ENCODE measurements around the gene FIGLA. TPM values are rescaled to one million over a fixed set of nuclear protein-coding genes. Genes with fewer than 3 reads are reported as not detected.
A peak's percentile ranks its signal among the peaks of the same experiment; 100 is the strongest.

Gene FIGLA
- total RNA-seq, 1 experiment from 2014 or later = not detected

- TF ChIP-seq ZNF532 (CRISPR knock-in tag; IDR thresholded peaks at IDR 0.05; ENCODE audit: borderline replicate concordance) (no peak), PRDM15 (CRISPR knock-in tag; IDR thresholded peaks at IDR 0.05) (no peak), NFYB (CRISPR knock-in tag; conservative IDR thresholded peaks at IDR 0.05; ENCODE audit: low read depth) (no peak), GTF2I (CRISPR knock-in tag; conservative IDR thresholded peaks at IDR 0.05) (no peak)
These were observed 38.6 kb downstream of the FIGLA start (continued) for GRCh38 chr2:70751881-70752280.

GRCh38 chr2:70750320-70750719 lies 40.1 kb downstream of the FIGLA start:
- ATAC-seq = no peak
- no peak overlapping the region for H3K4me3 Mint-ChIP-seq
- ChIA-PET CTCF (interaction anchor here (1.1 to 2.6 kb wide), 2 partner anchors 17 to 18 kb away, joined by 3 to 13 read pairs; partner anchors contain the start of gene ADD2), POLR2A (no interaction called here)
- TF ChIP-seq ETV6 (CRISPR knock-in tag; IDR thresholded peaks at IDR 0.05) = no peak
- no peaks in the 10 kb centered on the region for H3K27me3 Mint-ChIP-seq (ENCODE audit: low read depth)
- peaks cover 6% of the 10 kb centered on the region for H3K9me3 Mint-ChIP-seq
- DNase-seq (ENCODE audit: low spot score) = no peak
- H3K36me3 Mint-ChIP-seq = peaks cover 7% of the 10 kb centered on the region; the same call in 1 of the 2 replicates
- peaks cover 60% of the 10 kb centered on the region for H3K4me1 Mint-ChIP-seq
- peak overlapping the region; percentile 71; the same call in 1 of the 2 replicates for H3K27ac Mint-ChIP-seq

GRCh38 chr2:70748002-70748784 lies 42.2 kb downstream of the FIGLA start:
- peaks cover 6% of the 10 kb centered on the region for H3K9me3 Mint-ChIP-seq
- CTCF ChIA-PET = interaction anchor here (0.5 to 2.4 kb wide), 5 partner anchors 11 to 1787 kb away, joined by 3 to 15 read pairs (median 3); no protein-coding TSS in a partner anchor
- H3K4me1 Mint-ChIP-seq = peaks cover 76% of the 10 kb centered on the region

More at GRCh38 chr2:70748002-70748784, 42.2 kb downstream of the FIGLA start:
- ATAC-seq = peak; percentile 68
- POLR2A ChIA-PET = interaction anchor here (0.6 kb wide), 1 partner anchor 14 kb away, joined by 4 read pairs; no protein-coding TSS in a partner anchor
- Mint-ChIP-seq H3K36me3 (peaks cover 7% of the 10 kb centered on the region; the same call in 1 of the 2 replicates), H3K27ac (no peak overlapping the region), H3K4me3 (no peak overlapping the region), H3K27me3 (ENCODE audit: low read depth) (no peaks in the 10 kb centered on the region)
- no peak for TF ChIP-seq ZNF138 (CRISPR knock-in tag; conservative IDR thresholded peaks at IDR 0.05)
- TF ChIP-seq ZNF425 (CRISPR knock-in tag; conservative IDR thresholded peaks at IDR 0.05) = no peak
- TF ChIP-seq SMAD4 (CRISPR knock-in tag; IDR thresholded peaks at IDR 0.05) = no peak
- peak; percentile 47; the same call in 1 of the 2 replicates for TF ChIP-seq ZNF121 (CRISPR knock-in tag; IDR thresholded peaks at IDR 0.05)
- no peak for DNase-seq (ENCODE audit: low spot score)

All from WTC11 (cell line).